ENCODE results near the gene CUEDC1. TPM values are rescaled to one million over a fixed set of nuclear protein-coding genes. Genes with fewer than 3 reads are reported as not detected.
A peak's percentile ranks its signal among the peaks of the same experiment; 100 is the strongest.

Gene CUEDC1
- total and polyA plus RNA-seq, 4 donors, result 25.4 to 43.6 (median 34.8) TPM

DNA sequence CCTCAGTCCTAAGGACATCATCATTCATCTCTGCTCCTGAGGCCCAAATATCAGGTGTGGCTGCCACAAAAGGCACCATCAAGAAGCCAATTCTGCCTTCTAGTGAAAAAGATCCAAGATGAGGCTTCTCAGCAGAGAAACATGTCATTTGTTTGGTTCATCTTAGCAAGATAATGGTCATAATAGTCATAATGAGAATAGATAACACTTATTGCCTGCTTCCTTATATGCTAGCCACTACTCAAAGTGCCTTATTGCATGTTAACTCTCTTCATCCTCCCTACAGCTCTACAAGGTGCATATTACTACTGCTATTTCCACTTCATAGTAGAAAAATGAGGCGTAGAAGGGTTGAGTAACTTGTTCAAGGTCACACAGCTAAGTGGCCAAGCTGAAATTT is 60.4 kb downstream of the CUEDC1 start:
- Histone ChIP-seq H3K4me3 (ENCODE audit: low read length in 2 of 2) (no peak overlapping the region), H3K36me3 (ENCODE audit: control insufficient read depth in 1 of 2, insufficient read depth in 2 of 2, low read length in 1 of 2) (no peaks in the 10 kb centered on the region), H3K27me3 (ENCODE audit: control insufficient read depth in 1 of 2, insufficient read depth in 2 of 2, low read length in 1 of 2) (no peaks in the 10 kb centered on the region), H3K4me1 (ENCODE audit: control insufficient read depth in 1 of 2, insufficient read depth in 2 of 2, low read length in 2 of 2) (peaks cover 4 to 9% of the 10 kb centered on the region in 2 donors), H3K27ac (ENCODE audit: low read depth in 1 of 2, low read length in 2 of 2) (peak overlapping the region in 1 of 2 donors; percentile 10), H3K9me3 (ENCODE audit: control insufficient read depth, low read length) (no peaks in the 10 kb centered on the region)
- DNase-seq (no peak), ATAC-seq (ENCODE audit: low FRiP score) (no peak)
- intact Hi-C loops (cut with DNase I), result no loop called here
- 98 to 100% methylated on average over 1 of the region's 1 CpG for WGBS, 2 donors

DNA sequence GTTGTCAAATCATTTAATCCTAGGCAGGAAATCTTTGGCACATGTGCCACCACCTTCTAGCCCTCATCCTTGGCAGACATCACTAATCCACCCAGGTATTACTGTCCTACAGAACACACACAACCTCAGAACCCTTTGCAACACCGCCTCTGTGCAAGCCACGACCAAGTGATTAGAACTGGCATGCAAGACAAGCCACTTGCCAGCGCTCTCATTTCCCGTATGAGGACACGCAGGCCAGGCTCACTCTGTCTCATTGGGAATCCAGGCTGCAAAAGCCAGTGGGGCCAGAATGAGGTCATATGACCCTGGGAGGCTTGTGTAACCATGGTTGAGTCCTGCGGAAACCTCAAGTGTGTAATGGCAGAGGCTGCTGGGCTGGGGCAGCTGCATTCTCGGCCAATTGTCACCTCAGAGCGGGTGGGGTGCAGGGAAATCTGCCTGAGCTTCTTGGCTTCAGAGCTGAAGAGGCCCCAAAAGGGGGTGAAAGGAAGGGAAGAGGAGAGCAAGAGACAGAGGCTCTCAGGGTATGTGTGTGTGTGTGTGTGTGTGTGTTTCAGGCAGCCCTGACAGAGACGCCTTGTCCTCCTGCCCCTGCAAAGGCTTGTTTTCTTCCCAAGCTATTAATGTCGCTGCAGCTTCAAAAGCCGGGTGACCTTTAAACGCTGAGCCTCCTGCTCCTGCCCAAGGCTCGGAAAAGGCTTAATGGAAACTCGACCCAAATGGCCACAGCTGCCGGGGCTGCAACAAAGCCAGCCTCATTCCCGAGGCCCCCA is 62.2 kb downstream of the CUEDC1 start:
- DNase-seq (peak; percentile 93 to 96), ATAC-seq (ENCODE audit: low FRiP score) (peak; percentile 94)
- H3K4me3 ChIP-seq (ENCODE audit: low read length in 2 of 2), result no peak overlapping the region
- no peaks in the 10 kb centered on the region for H3K9me3 ChIP-seq (ENCODE audit: control insufficient read depth, low read length)
- intact Hi-C loops (cut with DNase I), result loop anchor here in 1 of 2 donors (2.0 kb wide), 1 partner anchor 24 kb away; no protein-coding TSS in a partner anchor
- no peaks in the 10 kb centered on the region for H3K36me3 ChIP-seq (ENCODE audit: control insufficient read depth in 1 of 2, insufficient read depth in 2 of 2, low read length in 1 of 2)
- H3K27ac ChIP-seq (ENCODE audit: low read depth in 1 of 2, low read length in 2 of 2), result peak overlapping the region; percentile 40 to 99
- no peaks in the 10 kb centered on the region for H3K27me3 ChIP-seq (ENCODE audit: control insufficient read depth in 1 of 2, insufficient read depth in 2 of 2, low read length in 1 of 2)
- 2 to 3% methylated on average over 16 of the region's 16 CpGs for WGBS, 2 donors
- peaks cover 4 to 9% of the 10 kb centered on the region in 2 donors for H3K4me1 ChIP-seq (ENCODE audit: control insufficient read depth in 1 of 2, insufficient read depth in 2 of 2, low read length in 2 of 2)

DNA sequence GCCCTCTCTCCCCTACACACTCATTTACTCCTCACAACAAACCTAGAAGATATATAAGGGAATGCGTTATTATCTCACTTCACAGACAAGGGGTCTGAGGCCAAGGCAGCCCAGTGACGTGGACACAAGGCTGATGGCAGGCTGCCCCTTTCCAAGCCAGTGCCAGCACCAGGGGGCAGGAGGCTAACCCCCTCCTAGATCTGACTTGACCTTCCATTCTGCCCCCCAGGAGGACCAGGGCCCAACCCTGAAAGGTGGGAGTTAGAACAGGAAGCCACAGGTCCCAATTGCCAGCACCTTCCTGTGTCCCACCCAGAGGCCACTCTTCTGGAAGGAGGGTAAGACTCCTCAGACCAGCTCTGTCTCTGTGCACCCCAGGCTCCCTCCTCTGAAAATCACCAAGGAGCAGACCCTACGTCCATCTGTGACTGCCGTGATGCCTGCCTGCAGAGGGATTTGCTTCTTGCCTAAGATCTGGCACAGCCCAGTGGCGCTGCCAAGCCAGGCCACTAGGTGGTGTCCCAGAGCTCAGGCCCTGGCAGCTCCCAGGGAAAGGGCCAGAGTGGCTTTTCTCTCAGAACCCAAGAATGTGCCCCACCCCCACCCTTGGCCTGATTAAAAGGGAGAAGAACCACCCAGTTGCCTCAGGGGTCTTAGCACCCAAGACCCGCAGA is 62.9 kb downstream of the CUEDC1 start:
- ATAC-seq (ENCODE audit: low FRiP score) (peak; percentile 84), DNase-seq (peak; percentile 91 to 94)
- Histone ChIP-seq H3K4me1 (ENCODE audit: control insufficient read depth in 1 of 2, insufficient read depth in 2 of 2, low read length in 2 of 2) (peaks cover 4 to 9% of the 10 kb centered on the region in 2 donors), H3K27me3 (ENCODE audit: control insufficient read depth in 1 of 2, insufficient read depth in 2 of 2, low read length in 1 of 2) (no peaks in the 10 kb centered on the region), H3K36me3 (ENCODE audit: control insufficient read depth in 1 of 2, insufficient read depth in 2 of 2, low read length in 1 of 2) (no peaks in the 10 kb centered on the region), H3K27ac (ENCODE audit: low read depth in 1 of 2, low read length in 2 of 2) (peak overlapping the region; percentile 83 to 99), H3K9me3 (ENCODE audit: control insufficient read depth, low read length) (no peaks in the 10 kb centered on the region), H3K4me3 (ENCODE audit: low read length in 2 of 2) (no peak overlapping the region)
- intact Hi-C loops (cut with DNase I), result loop anchor here in 1 of 2 donors (2.0 kb wide), 1 partner anchor 23 kb away; no protein-coding TSS in a partner anchor
- WGBS, 2 donors, result 13 to 27% methylated on average over 6 of the region's 6 CpGs

DNA sequence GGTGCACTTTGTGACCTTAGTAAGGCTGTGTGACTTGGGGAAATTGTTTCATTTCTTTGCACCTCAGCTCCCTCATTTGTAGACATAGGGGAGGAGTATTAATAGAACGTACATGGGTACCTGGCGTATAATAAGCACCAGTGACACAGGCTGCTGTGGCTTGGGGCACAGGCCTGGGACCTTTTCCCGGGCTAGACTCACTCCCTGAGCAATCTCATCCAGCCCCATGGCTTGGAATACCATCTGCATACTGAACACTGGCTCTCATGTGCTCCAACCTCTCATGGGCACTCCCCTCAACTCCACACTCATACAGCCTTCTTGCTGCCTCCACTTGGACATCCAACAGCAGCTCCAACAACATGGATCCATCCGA is 64.4 kb downstream of the CUEDC1 start:
- H3K27ac ChIP-seq (ENCODE audit: low read depth in 1 of 2, low read length in 2 of 2), result peak overlapping the region; percentile 32 to 99
- ATAC-seq (ENCODE audit: low FRiP score) (no peak), DNase-seq (no peak)
- WGBS, 2 donors, result 24% methylated on average over 4 of the region's 4 CpGs
- intact Hi-C loops (cut with DNase I), result loop anchor here in 1 of 2 donors (1.0 kb wide), 1 partner anchor 63 kb away; no protein-coding TSS in a partner anchor
- peaks cover 4 to 9% of the 10 kb centered on the region in 2 donors for H3K4me1 ChIP-seq (ENCODE audit: control insufficient read depth in 1 of 2, insufficient read depth in 2 of 2, low read length in 2 of 2)
- no peaks in the 10 kb centered on the region for H3K36me3 ChIP-seq (ENCODE audit: control insufficient read depth in 1 of 2, insufficient read depth in 2 of 2, low read length in 1 of 2)
- H3K9me3 ChIP-seq (ENCODE audit: control insufficient read depth, low read length), result no peaks in the 10 kb centered on the region
- no peak overlapping the region for H3K4me3 ChIP-seq (ENCODE audit: low read length in 2 of 2)
- H3K27me3 ChIP-seq (ENCODE audit: control insufficient read depth in 1 of 2, insufficient read depth in 2 of 2, low read length in 1 of 2), result no peaks in the 10 kb centered on the region

DNA sequence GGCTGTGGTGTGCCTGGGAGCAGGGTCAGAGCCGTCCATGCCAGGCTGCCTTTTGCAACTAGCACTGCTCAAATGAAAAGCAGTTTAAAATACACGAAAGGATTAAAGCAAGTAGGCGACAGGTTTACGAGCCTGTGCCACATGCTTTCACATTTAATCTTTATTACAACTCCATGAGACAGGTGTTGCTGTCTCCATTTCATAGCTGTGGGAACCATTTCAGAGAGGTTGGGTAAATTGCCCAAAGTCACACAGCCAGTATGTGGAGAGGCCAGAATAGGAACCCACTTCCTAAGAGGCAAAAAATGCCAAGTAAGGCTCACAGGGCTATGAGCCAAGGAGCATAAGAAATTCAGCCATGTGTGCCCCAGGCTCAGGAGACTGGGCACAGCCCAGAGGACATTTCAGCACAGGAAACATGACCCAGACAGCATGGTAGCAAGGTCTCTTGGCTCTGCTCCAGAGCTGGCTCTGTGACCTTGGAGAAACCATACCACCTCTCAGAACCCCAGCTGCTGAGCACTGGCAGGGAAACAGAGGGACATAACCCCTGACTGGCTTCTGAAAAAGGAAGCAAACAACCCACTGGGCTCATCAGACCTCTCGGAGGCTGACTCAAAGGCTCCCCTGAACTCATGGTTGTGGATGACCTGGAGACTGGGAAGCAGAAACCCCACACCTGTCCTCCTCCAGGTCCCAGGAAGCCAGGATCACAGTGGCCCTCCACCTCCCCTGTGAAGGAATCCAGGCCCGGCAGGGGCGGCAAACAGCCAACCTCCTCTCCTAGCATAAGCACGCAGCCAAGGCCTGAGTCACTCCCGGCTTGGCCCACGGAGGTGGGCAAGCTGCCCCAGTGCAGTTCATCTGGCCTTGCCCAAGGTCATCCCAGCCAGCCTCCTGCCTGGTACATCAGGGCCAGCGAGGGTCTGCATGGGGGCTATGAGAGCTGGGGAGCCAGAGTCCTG is 65.0 kb downstream of the CUEDC1 start:
- peaks cover 4 to 9% of the 10 kb centered on the region in 2 donors for H3K4me1 ChIP-seq (ENCODE audit: control insufficient read depth in 1 of 2, insufficient read depth in 2 of 2, low read length in 2 of 2)

DNA sequence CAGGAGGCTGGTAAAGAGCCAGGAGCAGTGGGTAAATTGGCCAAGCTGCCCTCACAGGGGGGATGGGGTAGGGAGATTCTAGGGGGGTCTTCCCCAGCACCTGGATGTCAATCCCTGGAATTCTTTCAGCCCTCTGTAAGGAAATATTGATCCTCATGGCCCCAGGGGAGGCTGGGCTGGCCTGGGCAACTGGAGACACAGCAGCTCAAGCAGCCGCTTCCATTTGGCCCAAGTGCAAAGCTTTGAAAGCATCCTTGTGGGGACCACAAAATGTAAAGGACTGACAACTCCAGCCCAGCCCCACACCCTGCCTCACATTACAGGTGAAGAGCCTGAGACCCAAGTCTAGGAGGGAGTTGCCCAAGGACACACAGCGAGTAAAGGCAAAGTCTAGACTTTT is 66.0 kb downstream of the CUEDC1 start:
- no peak overlapping the region for H3K4me3 ChIP-seq (ENCODE audit: low read length in 2 of 2)

More for the DNA sequence above, 65.0 kb downstream of the CUEDC1 start:
- WGBS, 2 donors, result 22 to 27% methylated on average over 11 of the region's 11 CpGs
- Histone ChIP-seq H3K9me3 (ENCODE audit: control insufficient read depth, low read length) (no peaks in the 10 kb centered on the region), H3K27me3 (ENCODE audit: control insufficient read depth in 1 of 2, insufficient read depth in 2 of 2, low read length in 1 of 2) (no peaks in the 10 kb centered on the region), H3K4me3 (ENCODE audit: low read length in 2 of 2) (no peak overlapping the region), H3K27ac (ENCODE audit: low read depth in 1 of 2, low read length in 2 of 2) (peak overlapping the region; percentile 65 to 99), H3K36me3 (ENCODE audit: control insufficient read depth in 1 of 2, insufficient read depth in 2 of 2, low read length in 1 of 2) (peaks cover 0 to under 1% of the 10 kb centered on the region in 2 donors)
- ATAC-seq (ENCODE audit: low FRiP score) (peak; percentile 82), DNase-seq (peak; percentile 94 to 96)
- intact Hi-C loops (cut with DNase I), result no loop called here

DNA sequence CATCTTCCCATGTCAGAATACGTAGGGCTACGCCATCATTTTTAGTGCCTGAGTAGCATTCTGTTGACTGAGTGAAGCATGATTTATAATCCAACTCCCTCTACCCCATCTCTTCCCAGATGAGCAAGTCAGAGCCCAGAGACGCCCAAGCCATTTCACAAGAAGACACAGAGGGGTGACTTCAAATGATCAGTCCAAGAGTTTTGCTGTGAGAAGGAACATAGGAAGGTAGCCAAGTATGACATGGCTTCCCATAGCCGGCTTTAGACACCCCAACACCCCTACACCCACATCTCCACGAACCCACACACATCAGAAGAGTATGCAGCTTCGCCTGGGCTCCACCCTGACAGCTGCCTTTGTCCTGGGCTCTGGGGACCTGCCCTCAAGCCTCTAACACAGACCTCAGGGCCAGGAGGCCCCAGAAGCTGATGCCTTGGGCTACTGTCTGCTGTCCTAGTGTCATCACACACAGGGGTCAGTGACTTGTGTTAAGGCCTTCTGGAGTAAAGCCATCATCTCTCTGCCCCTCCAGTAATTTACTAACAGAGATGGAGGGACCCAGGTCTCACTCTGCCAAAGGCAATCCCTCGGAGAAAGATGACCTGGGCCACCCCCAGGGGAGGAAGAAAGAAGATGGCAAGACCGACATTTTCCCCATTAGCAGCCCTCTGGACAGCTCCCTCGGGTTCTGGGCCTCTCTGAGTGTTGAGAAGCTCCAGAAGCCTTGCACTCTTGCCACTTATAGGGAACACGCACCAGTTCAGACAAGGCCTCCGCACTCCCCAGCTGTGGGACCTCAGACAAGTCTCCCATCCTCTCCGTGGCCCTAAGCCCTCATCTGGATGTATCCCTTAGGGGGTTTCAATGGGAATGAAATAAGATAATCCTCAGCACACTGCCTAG is 66.6 kb downstream of the CUEDC1 start:
- H3K36me3 ChIP-seq (ENCODE audit: control insufficient read depth in 1 of 2, insufficient read depth in 2 of 2, low read length in 1 of 2), result peaks cover 0 to 2% of the 10 kb centered on the region in 2 donors
- peaks cover 4 to 9% of the 10 kb centered on the region in 2 donors for H3K4me1 ChIP-seq (ENCODE audit: control insufficient read depth in 1 of 2, insufficient read depth in 2 of 2, low read length in 2 of 2)
- intact Hi-C loops (cut with DNase I), result no loop called here
- 87% methylated on average over 12 of the region's 12 CpGs for WGBS, 2 donors
- DNase-seq, result no peak
- H3K9me3 ChIP-seq (ENCODE audit: control insufficient read depth, low read length), result no peaks in the 10 kb centered on the region
- no peak overlapping the region for H3K4me3 ChIP-seq (ENCODE audit: low read length in 2 of 2)
- H3K27ac ChIP-seq (ENCODE audit: low read depth in 1 of 2, low read length in 2 of 2), result peak overlapping the region in 1 of 2 donors; percentile 99
- ATAC-seq (ENCODE audit: low FRiP score), result no peak
- no peaks in the 10 kb centered on the region for H3K27me3 ChIP-seq (ENCODE audit: control insufficient read depth in 1 of 2, insufficient read depth in 2 of 2, low read length in 1 of 2)

More for the DNA sequence above, 66.0 kb downstream of the CUEDC1 start:
- 86 to 92% methylated on average over 2 of the region's 2 CpGs for WGBS, 2 donors
- DNase-seq (no peak), ATAC-seq (ENCODE audit: low FRiP score) (no peak)
- Histone ChIP-seq H3K27me3 (ENCODE audit: control insufficient read depth in 1 of 2, insufficient read depth in 2 of 2, low read length in 1 of 2) (no peaks in the 10 kb centered on the region), H3K4me1 (ENCODE audit: control insufficient read depth in 1 of 2, insufficient read depth in 2 of 2, low read length in 2 of 2) (peaks cover 4 to 9% of the 10 kb centered on the region in 2 donors), H3K9me3 (ENCODE audit: control insufficient read depth, low read length) (no peaks in the 10 kb centered on the region), H3K36me3 (ENCODE audit: control insufficient read depth in 1 of 2, insufficient read depth in 2 of 2, low read length in 1 of 2) (peaks cover 0 to 2% of the 10 kb centered on the region in 2 donors), H3K27ac (ENCODE audit: low read depth in 1 of 2, low read length in 2 of 2) (peak overlapping the region; percentile 65 to 99)
- intact Hi-C loops (cut with DNase I), result no loop called here
